HEK293T (cell line): ENCODE data around the gene USP5.
A peak's percentile ranks its signal among the peaks of the same experiment; 100 is the strongest.

Source experiments
- CTCF ChIA-PET: fragments of 350-600 bp; formaldehyde crosslinking; extraction: SDS; loops from one replicate; lab custom pipeline; 2021; ENCODE audit warnings: antibody characterized with exemption, inconsistent platforms; lab: Yijun Ruan, JAX
- POLR2A ChIA-PET: fragments of 350-600 bp; formaldehyde crosslinking; extraction: SDS; loops from one replicate; lab custom pipeline; 2020; ENCODE audit warnings: antibody characterized with exemption, inconsistent platforms; lab: Yijun Ruan, JAX
- DNase-seq: peaks from one replicate; pipeline ENCODE4 v3.0.0; 2012; ENCODE audit warnings: mixed read lengths; ENCODE audit errors: extremely low spot score
- ARNT ChIP-seq: fragments of 450-650 bp; IDR thresholded peaks from 2 replicates; pipeline ENCODE4 v1.6.1; 2017; ENCODE audit warnings: mild to moderate bottlenecking
- BHLHE40 ChIP-seq: fragments of 450-650 bp; IDR thresholded peaks from 2 replicates; pipeline ENCODE4 v1.6.1; 2016; ENCODE audit warnings: mild to moderate bottlenecking, moderate library complexity, borderline replicate concordance
- CTBP1 ChIP-seq: fragments of 450-650 bp; IDR thresholded peaks from 2 replicates; pipeline ENCODE4 v1.6.1; 2016; ENCODE audit warnings: borderline replicate concordance
- ELF4 ChIP-seq: fragments of 450-650 bp; IDR thresholded peaks from 2 replicates; pipeline ENCODE4 v1.6.1; 2017; ENCODE audit warnings: antibody characterized with exemption
- FOXA1 ChIP-seq: fragments of 450-650 bp; IDR thresholded peaks from 2 replicates; pipeline ENCODE4 v1.6.1; 2016; ENCODE audit warnings: mild to moderate bottlenecking
- FOXK2 ChIP-seq: fragments of 450-650 bp; IDR thresholded peaks from 2 replicates; pipeline ENCODE4 v1.6.1; 2016; ENCODE audit warnings: mild to moderate bottlenecking
- FOXM1 ChIP-seq: fragments of 450-650 bp; IDR thresholded peaks from 2 replicates; pipeline ENCODE4 v1.6.1; 2017; ENCODE audit warnings: mild to moderate bottlenecking, borderline replicate concordance
- HDGF ChIP-seq: fragments of 450-650 bp; IDR thresholded peaks from 2 replicates; pipeline ENCODE4 v1.6.1; 2017; ENCODE audit warnings: antibody characterized with exemption, borderline replicate concordance
- L3MBTL2 ChIP-seq: fragments of 450-650 bp; conservative IDR thresholded peaks from 2 replicates; pipeline ENCODE4 v1.6.1; 2016; ENCODE audit warnings: mild to moderate bottlenecking
- LEF1 ChIP-seq: fragments of 450-650 bp; IDR thresholded peaks from 2 replicates; pipeline ENCODE4 v1.6.1; 2017; ENCODE audit warnings: mild to moderate bottlenecking, borderline replicate concordance
- NFRKB ChIP-seq: fragments of 450-650 bp; IDR thresholded peaks from 2 replicates; pipeline ENCODE4 v1.6.1; 2016; ENCODE audit warnings: mild to moderate bottlenecking, moderate library complexity
- SP1 ChIP-seq: fragments of 450-650 bp; IDR thresholded peaks from 2 replicates; pipeline ENCODE4 v1.6.1; 2017
- TARDBP ChIP-seq: fragments of 450-650 bp; IDR thresholded peaks from 2 replicates; pipeline ENCODE4 v1.6.1; 2016

USP5 gene

GRCh38 chr12:6914246-6914946 lies 62.4 kb downstream of the USP5 start, which contains the start of gene ENO2:
Gene ENO2 (plus strand): TSS chr12:6914580. CDS start chr12:6915833, 1,253 bp downstream.
- no peak for DNase-seq
- ChIA-PET POLR2A (interaction anchor here (0.6 to 4.1 kb wide), 11 partner anchors 10 to 149 kb away, joined by 3 to 33 read pairs (median 6); partner anchors contain the start of genes ATN1, C12orf57, LRRC23 and PTMS), CTCF (interaction anchor here (0.7 to 1.2 kb wide), 5 partner anchors 10 to 45 kb away, joined by 3 to 4 read pairs (median 4); partner anchors contain the start of gene SPSB2)
- TF ChIP-seq FOXA1 (no peak), CTBP1 (0 out of 2 replicates have a peak, but pooled peaks have one; percentile 52), L3MBTL2 (peak; percentile 49; the same call in 1 of the 2 replicates)

GRCh38 chr12:6914947-6915788 lies 63.2 kb downstream of the USP5 start:
- TF ChIP-seq L3MBTL2 (0 out of 2 replicates have a peak, but pooled peaks have one; percentile 6), NFRKB (no peak)
- ChIA-PET POLR2A (interaction anchor here (1.0 to 4.1 kb wide), 7 partner anchors 10 to 53 kb away, joined by 3 to 33 read pairs (median 12); partner anchors contain the start of genes ATN1, C12orf57, LRRC23 and RNU7-1), CTCF (interaction anchor here (0.9 to 1.2 kb wide), 2 partner anchors 43 to 46 kb away, joined by 3 to 4 read pairs; no protein-coding TSS in a partner anchor)
- DNase-seq, result no peak

GRCh38 chr12:6915789-6916285 lies 63.9 kb downstream of the USP5 start:
- no peak for DNase-seq
- TF ChIP-seq ARNT, result no peak
- no peak for TF ChIP-seq TARDBP
- TF ChIP-seq FOXK2, result no peak
- TF ChIP-seq L3MBTL2, result no peak
- no peak for TF ChIP-seq BHLHE40
- TF ChIP-seq SP1, result no peak
- TF ChIP-seq FOXA1, result no peak
- TF ChIP-seq ELF4, result no peak
- TF ChIP-seq NFRKB, result no peak
- TF ChIP-seq HDGF, result no peak
- no peak for TF ChIP-seq FOXM1
- TF ChIP-seq LEF1, result no peak
- CTCF ChIA-PET, result interaction anchor here (1.2 kb wide), 1 partner anchor 47 kb away, joined by 4 read pairs; no protein-coding TSS in a partner anchor
- POLR2A ChIA-PET, result interaction anchor here (1.1 to 4.1 kb wide), 6 partner anchors 10 to 52 kb away, joined by 3 to 33 read pairs (median 10); partner anchors contain the start of genes ATN1, C12orf57, LRRC23 and RNU7-1
